Ureter (tissue), 1 donor: ENCODE data around the gene LTBP4. TPM values are rescaled to one million over a fixed set of nuclear protein-coding genes. Genes with fewer than 3 reads are reported as not detected.
"Not testable (repeated sequence)": the region's sequence is repeated elsewhere in the genome, so short reads cannot be mapped to it uniquely, and the experiment has no call there.

ENCODE experiments used
- DNase-seq: peaks from one replicate; pipeline ENCODE4 v3.0.0-alpha.2; 2020; ENCODE audit warnings: low spot score
- total RNA-seq: library from RNA; stranded (reverse); gene quantifications from one replicate; pipeline ENCODE4 v1.2.4, GENCODE V29; 2023
- donor health status: DM: yes; HTN: yes; CAD: no.

The LTBP4 gene
- total RNA-seq = 239 TPM

GRCh38 chr19:40601134-40601974 is at the start of gene LTBP4:
Gene LTBP4, plus strand, starts transcription at chr19:40601369. Its CDS starts 19 bp downstream, at chr19:40601388.
- DNase-seq = peak; percentile 67

DNA sequence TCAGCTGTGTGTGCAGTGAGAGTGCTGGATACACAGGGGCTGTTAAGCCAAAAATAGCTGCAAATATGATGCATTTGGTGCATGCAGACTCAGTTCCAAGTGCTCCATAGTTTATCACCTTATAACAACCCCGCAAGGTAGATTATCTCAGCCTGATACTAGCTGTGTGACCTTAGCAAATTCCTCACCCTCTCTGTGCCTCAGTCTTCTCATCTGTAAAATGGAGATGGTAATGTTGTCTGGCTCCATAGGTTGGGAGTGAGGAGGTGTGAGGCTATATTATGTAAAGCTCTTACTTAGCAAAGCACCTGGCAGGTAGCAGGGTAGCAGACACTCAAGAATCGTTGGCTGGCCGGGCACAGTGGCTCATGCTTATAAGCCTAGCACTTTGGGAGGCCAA is 48.3 kb upstream of the LTBP4 start:
- no peak for DNase-seq

DNA sequence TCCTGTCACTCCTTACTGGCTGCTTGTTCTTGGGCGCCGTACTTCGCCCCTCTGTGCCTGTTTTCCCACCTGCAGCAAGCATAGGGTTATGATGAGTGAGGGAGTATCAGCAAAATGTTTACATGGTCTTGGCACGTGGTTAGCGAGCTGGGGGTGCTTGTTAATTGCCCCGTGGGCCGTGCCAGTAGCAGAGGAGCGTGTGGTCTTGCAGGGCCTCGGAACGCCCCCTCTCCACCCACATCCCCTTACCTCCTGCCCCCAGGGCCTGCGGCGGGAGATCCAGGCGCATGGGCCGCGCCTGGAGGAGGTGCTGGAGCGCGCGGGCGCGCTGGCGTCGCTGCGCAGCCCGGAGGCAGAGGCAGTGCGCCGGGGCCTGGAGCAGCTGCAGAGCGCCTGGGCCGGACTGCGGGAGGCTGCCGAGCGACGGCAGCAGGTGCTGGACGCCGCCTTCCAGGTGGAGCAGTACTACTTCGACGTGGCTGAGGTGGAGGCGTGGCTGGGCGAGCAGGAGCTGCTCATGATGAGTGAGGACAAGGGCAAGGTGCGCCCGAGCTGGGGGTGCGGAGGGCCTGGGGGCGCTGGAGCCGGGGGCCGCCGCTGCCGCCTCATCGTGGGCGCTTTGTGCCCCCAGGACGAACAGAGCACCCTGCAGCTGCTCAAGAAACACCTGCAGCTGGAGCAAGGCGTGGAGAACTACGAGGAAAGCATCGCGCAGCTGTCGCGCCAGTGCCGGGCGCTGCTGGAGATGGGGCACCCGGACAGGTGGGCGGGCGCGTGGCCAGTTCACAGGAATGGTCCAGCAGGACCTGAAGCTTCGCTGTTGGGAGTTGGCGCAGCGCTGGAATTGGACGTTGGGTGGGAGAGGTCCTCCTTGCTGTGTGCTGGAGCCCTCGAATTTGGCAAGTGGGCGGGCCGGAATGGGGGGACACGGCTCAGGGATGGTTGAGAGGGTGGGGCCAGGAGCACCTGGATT is 47.0 kb upstream of the LTBP4 start:
- no peak for DNase-seq

GRCh38 chr19:40555978-40556689 is 45.0 kb upstream of the LTBP4 start:
- no peak for DNase-seq

DNA sequence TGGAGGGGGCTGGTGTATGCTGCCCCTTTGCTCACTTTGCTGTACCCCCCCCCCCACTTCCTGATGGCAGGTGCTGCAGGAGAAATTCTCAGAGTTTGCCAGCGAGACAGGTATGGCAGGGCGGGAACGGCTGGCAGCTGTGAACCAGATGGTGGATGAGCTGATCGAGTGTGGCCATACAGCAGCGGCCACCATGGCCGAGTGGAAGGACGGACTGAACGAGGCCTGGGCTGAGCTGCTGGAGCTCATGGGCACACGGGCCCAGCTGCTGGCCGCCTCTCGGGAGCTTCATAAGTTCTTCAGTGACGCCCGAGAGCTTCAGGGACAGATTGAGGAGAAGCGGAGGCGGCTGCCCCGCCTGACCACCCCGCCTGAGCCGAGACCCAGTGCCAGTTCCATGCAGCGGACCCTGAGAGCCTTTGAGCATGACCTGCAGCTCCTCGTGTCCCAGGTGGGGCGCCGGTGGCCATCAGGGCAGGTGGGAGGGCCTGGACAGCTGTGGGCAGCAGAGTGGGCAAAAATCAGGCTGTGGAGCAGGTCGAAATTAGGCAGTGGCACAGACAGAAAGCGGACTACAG is 44.1 kb upstream of the LTBP4 start:
- no peak for DNase-seq

DNA sequence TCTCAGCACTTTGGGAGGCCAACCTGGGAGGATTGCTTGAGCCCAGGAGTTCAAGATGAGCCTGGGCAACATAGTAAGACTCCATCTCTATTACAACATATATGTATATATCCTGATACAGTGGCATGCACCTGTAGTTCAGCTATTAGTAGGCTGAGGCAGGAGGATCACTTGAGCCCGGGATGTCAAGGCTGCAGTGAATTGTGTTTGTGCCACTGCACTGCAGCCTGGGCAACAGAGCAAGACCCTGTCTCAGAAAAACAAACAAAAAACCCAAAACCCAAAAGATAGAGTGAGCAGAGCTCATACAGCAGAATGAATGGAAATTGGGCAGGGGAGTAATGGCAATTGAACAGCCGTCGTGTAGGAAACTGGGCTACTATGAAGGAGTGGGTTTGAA is 41.8 kb upstream of the LTBP4 start:
- no peak for DNase-seq

DNA sequence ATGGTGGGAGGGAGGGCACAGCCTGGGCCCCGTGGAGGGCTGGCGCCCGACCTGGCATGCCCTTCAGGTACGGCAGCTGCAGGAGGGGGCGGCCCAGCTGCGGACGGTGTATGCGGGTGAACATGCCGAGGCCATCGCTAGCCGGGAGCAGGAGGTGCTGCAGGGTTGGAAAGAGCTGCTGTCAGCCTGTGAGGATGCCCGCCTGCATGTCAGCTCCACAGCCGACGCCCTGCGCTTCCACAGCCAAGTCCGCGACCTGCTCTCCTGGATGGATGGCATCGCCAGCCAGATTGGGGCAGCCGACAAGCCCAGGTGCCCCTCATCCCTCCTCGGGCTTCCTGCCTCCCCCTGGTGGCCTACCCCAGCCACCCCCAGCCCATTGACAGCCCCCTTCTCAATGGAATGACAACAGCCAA is 41.1 kb upstream of the LTBP4 start:
- no peak for DNase-seq

- no peak for DNase-seq
Observed at GRCh38 chr19:40561947-40562346, 39.2 kb upstream of the LTBP4 start.

DNA sequence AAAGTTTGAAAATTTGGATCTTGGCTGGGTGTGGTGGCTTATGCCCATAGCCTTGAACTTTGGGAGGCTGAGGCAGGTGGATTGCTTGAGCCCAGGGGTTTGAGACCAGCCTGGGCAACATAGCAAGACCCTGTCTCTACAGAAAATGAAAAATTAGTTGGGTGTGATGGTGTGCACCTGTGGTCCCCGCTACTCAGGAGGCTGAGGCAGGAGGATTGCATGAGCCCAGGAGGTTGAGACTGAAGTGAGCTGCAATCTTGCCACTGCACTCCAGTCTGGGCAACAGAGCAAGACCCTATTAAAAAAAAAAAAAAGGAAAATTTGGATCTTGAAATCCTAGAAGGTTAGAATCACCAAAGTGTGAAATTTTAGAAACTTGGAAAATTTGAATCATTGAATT is 36.6 kb upstream of the LTBP4 start:
- not testable (repeated sequence) for DNase-seq

DNA sequence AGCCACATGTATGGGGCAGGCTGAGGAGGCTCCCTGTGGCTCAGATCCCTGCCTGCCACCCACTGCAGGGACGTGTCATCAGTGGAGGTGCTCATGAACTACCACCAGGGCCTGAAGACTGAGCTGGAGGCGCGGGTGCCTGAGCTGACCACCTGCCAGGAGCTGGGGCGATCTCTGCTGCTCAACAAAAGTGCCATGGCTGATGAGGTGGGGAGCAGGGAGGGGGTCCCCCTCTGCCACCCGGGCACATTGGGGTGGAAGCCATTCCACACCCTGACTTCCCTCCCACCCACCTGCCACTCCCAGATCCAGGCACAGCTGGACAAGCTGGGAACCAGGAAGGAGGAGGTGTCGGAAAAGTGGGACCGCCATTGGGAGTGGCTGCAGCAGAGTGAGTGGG is 35.8 kb upstream of the LTBP4 start:
- DNase-seq = no peak

GRCh38 chr19:40565910-40566495 is 35.2 kb upstream of the LTBP4 start:
- DNase-seq = no peak

DNA sequence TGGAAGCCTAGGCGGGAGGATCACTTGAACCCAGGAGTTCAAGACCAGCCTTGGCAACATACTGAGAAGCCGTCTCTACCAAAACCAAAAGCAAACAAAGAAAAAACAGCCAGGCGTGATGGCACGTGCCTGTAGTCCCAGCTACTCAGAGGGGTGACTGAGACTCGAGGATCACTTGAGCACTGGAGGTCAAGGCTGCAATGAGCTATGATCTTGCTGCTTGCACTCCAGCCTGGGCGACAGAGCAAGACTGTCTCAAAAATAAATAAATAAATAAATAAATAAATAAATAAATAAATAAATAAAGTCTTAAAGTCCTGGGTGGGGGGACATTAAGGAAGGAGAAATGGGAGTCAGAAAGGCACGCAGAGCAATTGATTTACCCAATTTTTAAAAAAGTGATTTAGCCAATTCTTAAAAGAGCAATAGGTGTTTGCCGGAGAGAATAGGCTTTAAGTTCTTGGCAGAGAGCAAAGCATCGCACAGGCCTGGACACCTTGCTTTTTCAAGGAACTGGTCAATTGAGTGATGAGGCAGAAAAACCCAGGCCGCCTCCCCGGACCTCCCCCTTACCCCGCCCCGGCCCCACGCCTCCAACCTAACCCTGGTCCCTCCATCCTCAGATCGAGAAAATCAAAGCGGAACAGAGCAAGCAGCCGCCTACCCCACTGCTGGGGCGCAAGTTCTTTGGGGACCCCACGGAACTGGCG is 34.0 kb upstream of the LTBP4 start:
- DNase-seq = no peak

DNA sequence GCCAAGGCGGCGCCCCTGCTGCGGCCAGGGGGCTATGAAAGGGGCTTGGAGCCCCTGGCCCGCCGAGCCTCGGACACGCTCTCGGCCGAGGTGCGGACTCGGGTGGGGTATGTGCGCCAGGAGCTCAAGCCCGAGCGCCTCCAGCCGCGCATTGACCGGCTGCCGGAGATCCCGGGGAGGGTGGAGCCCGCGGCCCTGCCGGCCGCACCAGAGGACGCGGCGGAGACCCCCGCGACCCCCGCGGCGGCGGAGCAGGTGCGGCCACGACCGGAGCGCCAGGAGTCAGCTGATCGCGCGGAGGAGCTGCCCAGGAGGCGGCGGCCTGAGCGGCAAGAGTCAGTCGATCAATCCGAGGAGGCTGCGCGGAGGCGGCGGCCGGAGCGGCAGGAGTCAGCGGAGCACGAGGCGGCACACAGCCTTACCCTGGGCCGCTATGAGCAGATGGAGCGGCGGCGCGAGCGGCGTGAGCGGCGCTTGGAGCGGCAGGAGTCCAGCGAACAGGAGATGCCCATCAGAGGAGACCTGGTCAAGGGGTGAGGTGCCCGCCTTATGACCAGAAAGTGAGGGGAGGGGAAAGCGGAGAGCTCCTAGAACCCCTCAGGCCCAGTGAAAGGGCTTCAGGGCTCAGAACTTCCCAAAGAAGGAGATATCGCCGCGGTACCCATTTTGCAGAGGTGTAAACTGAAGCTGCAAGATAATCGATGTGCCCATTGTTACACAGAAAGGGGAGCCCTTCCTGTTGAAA is 33.2 kb upstream of the LTBP4 start:
- DNase-seq = no peak

DNA sequence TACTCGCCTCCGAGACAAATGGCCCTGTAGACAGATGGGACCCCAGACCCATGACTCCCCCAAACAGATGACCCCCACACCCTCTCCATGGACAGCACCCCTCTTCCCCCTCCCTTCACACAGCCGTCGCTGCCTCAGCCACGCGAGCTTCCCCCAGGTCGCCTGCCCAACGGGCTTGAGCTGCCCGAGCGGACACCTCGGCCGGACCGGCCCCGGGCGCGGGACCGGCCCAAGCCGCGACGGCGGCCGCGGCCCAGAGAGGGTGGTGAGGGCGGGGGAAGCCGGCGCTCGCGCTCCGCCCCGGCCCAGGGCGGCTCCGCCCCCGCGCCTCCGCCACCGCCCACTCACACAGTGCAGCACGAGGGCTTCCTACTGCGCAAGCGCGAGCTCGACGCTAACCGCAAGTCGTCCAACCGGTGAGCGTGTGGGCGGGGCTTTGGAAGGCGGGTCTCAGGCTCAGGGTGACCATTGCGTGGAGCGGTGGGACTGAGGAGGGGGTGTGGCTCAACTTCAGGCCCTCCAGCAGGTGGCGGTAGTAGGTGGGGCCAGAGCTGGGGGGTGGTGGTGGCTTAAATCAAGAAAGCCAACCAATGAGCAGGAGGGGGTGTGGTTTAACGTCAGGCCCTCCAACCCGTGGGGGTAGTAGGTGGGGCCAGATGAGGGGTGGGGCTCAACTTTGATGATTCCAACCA is 30.7 kb upstream of the LTBP4 start:
- DNase-seq = peak; percentile 99

DNA sequence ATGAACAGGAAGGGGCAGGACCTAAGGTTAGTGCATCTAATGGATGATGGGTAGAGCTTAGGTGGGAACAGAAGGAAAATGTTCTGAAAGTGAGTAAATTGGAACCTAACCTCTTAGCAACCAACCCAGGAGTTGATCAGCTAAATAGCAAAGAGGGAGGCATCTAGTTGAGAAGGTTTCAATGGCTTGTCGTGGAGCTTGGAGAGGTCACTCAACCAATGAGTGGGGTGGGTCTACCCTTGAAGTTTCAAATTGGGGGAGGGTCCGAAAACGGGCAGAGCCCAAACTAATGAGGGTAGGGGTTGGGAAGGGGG is 30.2 kb upstream of the LTBP4 start:
- no peak for DNase-seq

GRCh38 chr19:40571831-40572495 is 29.2 kb upstream of the LTBP4 start:
- DNase-seq = no peak

DNA sequence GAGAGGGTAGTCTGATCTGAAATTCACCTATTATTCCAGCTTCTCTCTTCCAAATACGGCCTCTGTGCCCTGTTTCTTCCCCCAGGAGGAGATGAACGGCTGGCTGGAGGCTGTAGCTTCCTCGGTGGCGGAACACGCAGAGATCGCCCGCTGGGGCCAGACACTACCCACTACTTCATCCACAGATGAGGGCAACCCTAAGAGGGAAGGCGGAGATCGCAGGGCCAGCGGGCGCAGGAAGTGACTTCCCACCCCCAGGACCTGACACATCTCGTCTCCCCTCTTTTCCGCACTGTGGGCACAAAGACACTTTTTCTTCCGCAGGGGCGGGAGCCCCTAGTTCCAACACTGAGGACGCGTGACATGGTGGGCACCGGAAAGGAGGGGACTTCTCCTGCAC is 25.8 kb upstream of the LTBP4 start:
- no peak for DNase-seq

GRCh38 chr19:40576151-40576584 is 25.0 kb upstream of the LTBP4 start:
- no peak for DNase-seq
